Vagina (tissue), 2 donors: Measurements from ENCODE around the gene NUP62. TPM values are rescaled to one million over a fixed set of nuclear protein-coding genes. Genes with fewer than 3 reads are reported as not detected.
"Not testable (repeated sequence)": the region's sequence is repeated elsewhere in the genome, so short reads cannot be mapped to it uniquely, and the experiment has no call there.

Source experiments
- DNase-seq, 2 donors: peaks; one replicate each; pipeline ENCODE4 v3.0.0-alpha.2; 2017; ENCODE audit errors: extremely low spot score in 2 of 2
- H3K27ac ChIP-seq: fragments of 200-600 bp; sonication (generic); one replicate; pipeline ENCODE4 v1.5.1; 2019
- H3K27me3 ChIP-seq: fragments of 200-600 bp; sonication (generic); one replicate; pipeline ENCODE4 v1.5.1; 2019
- H3K36me3 ChIP-seq, 2 donors: fragments of 200-600 bp; sonication (generic); one replicate each; pipeline ENCODE4 v1.5.1; 2017 to 2019
- H3K4me1 ChIP-seq: fragments of 200-600 bp; sonication (generic); one replicate; pipeline ENCODE4 v1.5.1; 2019
- H3K4me3 ChIP-seq, 2 donors: fragments of 200-600 bp; sonication (generic); 1 replicate in 1 of 2; 2 replicates in 1 of 2; pipeline ENCODE4 v1.5.1; 2016 to 2019
- H3K9me3 ChIP-seq: fragments of 200-600 bp; sonication (generic); one replicate; pipeline ENCODE4 v1.5.1; 2019
- POLR2A ChIP-seq, 2 donors: fragments of 450-650 bp; IDR thresholded peaks; one replicate each; pipeline ENCODE4 v1.6.1; 2017; ENCODE audit warnings: antibody characterized with exemption in 2 of 2, mild to moderate bottlenecking in 2 of 2, moderate library complexity in 2 of 2
- POLR2AphosphoS5 ChIP-seq, 2 donors: sonication (generic); formaldehyde crosslinking; IDR thresholded peaks; one replicate each; pipeline ENCODE4 v1.9.0; 2017; ENCODE audit warnings: antibody characterized with exemption in 2 of 2, mild to moderate bottlenecking in 2 of 2, low read depth in 1 of 2; ENCODE audit not compliant: insufficient read depth in 1 of 2
- intact Hi-C: fragments of 100-400 bp; cut with DNase I; formaldehyde crosslinking; loops from one replicate; pipeline ENCODE4 v1.15.1; 2023
- total RNA-seq: library from RNA; depleted of rRNA; stranded (reverse); fragments of >200 nt; gene quantifications from one replicate; pipeline ENCODE4 v1.2.3, GENCODE V29; 2016
- TF ChIP-seq, protein P1 (sequence below), 3 experiments: fragments of 450-650 bp in 2 of 3; fragments of 200-600 bp in 1 of 3; sonication (generic) in 1 of 3; IDR thresholded peaks; one replicate each; pipeline ENCODE4 v1.5.1; 2017 to 2019; ENCODE audit warnings: antibody characterized with exemption in 3 of 3, mild to moderate bottlenecking in 2 of 3, moderate library complexity in 2 of 3

The NUP62 gene
- total RNA-seq, 1 donor from 2014 or later: 38.5 TPM

- H3K27me3 ChIP-seq: no peaks in the 10 kb centered on the region
- intact Hi-C loops: no loop called here
- TF ChIP-seq POLR2AphosphoS5 (IDR thresholded peaks at IDR 0.05; ENCODE audit: insufficient read depth in 1 of 2, low read depth in 1 of 2): no peak
- TF ChIP-seq, protein P1, sequence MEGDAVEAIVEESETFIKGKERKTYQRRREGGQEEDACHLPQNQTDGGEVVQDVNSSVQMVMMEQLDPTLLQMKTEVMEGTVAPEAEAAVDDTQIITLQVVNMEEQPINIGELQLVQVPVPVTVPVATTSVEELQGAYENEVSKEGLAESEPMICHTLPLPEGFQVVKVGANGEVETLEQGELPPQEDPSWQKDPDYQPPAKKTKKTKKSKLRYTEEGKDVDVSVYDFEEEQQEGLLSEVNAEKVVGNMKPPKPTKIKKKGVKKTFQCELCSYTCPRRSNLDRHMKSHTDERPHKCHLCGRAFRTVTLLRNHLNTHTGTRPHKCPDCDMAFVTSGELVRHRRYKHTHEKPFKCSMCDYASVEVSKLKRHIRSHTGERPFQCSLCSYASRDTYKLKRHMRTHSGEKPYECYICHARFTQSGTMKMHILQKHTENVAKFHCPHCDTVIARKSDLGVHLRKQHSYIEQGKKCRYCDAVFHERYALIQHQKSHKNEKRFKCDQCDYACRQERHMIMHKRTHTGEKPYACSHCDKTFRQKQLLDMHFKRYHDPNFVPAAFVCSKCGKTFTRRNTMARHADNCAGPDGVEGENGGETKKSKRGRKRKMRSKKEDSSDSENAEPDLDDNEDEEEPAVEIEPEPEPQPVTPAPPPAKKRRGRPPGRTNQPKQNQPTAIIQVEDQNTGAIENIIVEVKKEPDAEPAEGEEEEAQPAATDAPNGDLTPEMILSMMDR (IDR thresholded peaks at IDR 0.05): no peak
- no peak for TF ChIP-seq POLR2A (IDR thresholded peaks at IDR 0.05)
- no peaks in the 10 kb centered on the region for H3K36me3 ChIP-seq
- H3K27ac ChIP-seq: no peak overlapping the region
- H3K4me1 ChIP-seq: no peaks in the 10 kb centered on the region
- no peak for DNase-seq
- no peak overlapping the region for H3K4me3 ChIP-seq
- H3K9me3 ChIP-seq: no peaks in the 10 kb centered on the region
Observed at GRCh38 chr19:49968279-49968922, 39.1 kb upstream of the NUP62 start.

DNA sequence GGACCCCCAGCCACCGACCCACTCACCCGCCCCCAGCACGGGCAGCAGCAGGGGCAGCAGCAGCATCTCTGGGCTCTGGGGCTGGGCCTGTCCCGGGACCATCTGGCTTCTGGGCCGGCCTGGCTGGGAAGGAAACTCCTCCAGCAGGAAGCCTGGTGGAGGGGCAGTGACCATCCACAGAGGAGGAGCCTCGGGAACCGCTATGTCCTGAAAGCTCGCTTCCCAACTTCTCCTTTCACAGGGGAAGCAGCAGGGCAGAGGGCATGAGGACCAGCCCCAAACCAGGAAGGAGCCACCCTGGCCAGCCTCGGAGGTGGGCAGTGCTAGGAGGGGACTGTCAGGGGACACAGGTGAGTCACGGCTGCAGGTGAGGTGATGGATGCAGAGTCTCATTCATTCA, 31.7 kb upstream of the NUP62 start, which contains the start of gene SIGLEC11:
Gene SIGLEC11 (minus strand): TSS at position 193 of the 400 bp plus-strand sequence. CDS start 91 bp downstream, at position 102.
- H3K27ac ChIP-seq, H3K27me3 ChIP-seq, H3K4me3 ChIP-seq, H3K36me3 ChIP-seq, DNase-seq, H3K9me3 ChIP-seq, intact Hi-C loops, H3K4me1 ChIP-seq: not testable (repeated sequence)

DNA sequence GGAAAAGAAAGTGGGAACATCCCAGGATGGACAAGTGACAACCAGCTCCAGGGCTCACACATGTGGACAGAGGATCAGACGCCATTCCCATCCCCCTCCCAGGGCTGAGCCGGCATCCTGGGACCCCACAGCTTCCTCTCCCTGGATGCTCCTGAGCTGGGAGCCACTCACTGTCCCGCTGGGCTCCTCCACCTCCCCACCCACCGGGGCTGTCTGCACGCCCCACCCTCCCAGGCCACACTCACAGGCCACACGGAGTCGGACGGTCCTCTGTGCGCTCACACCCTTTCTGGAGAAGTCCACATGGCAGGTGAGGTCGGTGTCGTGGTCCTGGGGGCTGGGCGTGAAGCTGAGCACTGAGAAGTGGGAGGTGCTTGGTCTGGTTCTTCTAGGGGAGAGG, 30.6 kb upstream of the NUP62 start:
- H3K4me3 ChIP-seq, H3K27ac ChIP-seq, H3K27me3 ChIP-seq, H3K36me3 ChIP-seq, H3K4me1 ChIP-seq, intact Hi-C loops, DNase-seq, H3K9me3 ChIP-seq: not testable (repeated sequence)

DNA sequence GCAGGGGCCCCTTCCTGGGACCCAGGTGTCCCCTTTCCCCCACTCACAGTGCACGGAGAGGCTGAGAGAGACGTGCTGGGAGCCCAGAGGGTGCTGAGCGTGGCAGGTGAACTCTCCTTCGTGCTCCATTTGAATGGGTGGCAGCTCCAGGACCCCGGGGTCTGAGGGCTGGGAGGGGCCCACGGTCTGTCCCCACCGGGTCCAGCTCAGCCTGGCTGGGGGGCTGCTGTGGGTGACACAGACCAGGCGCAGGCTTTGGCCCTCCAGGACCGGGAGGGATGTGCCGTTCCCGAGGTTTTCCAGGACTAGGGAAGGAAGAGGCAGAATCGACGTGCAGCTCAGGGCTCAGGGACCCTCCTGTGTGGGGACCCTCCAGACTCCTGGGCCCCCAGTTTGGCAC, 29.3 kb upstream of the NUP62 start:
- H3K4me1 ChIP-seq, H3K4me3 ChIP-seq, H3K36me3 ChIP-seq, intact Hi-C loops, DNase-seq, H3K27me3 ChIP-seq, H3K27ac ChIP-seq, H3K9me3 ChIP-seq: not testable (repeated sequence)

- H3K4me3 ChIP-seq, H3K9me3 ChIP-seq, DNase-seq, intact Hi-C loops, H3K36me3 ChIP-seq, H3K27ac ChIP-seq, H3K27me3 ChIP-seq, H3K4me1 ChIP-seq: not testable (repeated sequence)
Observed at GRCh38 chr19:49958144-49958543, 28.8 kb upstream of the NUP62 start.

- Histone ChIP-seq H3K36me3 (no peaks in the 10 kb centered on the region), H3K27ac (no peak overlapping the region), H3K9me3 (no peaks in the 10 kb centered on the region), H3K27me3 (peaks cover 4% of the 10 kb centered on the region), H3K4me3 (no peak overlapping the region), H3K4me1 (no peaks in the 10 kb centered on the region)
- no peak for DNase-seq
- intact Hi-C loops: no loop called here
- no peak for TF ChIP-seq POLR2AphosphoS5 (IDR thresholded peaks at IDR 0.05; ENCODE audit: insufficient read depth in 1 of 2, low read depth in 1 of 2)
- TF ChIP-seq, protein P1 (IDR thresholded peaks at IDR 0.05): no peak
- no peak for TF ChIP-seq POLR2A (IDR thresholded peaks at IDR 0.05)
Observed at GRCh38 chr19:49957262-49957915, 28.1 kb upstream of the NUP62 start.

DNA sequence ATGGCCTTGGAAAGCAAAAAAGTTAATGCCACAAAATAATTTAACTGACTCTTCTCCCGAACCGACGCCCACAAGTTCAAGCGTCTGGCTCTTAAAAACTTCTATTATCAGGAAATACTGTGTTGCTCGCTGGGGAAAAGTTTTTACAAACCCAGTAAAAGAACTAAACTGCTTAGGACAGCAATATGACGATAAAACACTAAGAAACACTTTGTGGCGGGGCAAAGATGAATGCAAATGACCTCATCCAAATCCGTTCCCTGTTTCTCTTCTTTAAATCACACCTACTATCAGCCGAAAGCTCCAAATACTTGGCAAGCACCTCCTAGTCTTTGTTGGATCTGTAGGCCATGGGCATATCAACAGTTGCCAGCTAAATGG, 26.8 kb upstream of the NUP62 start:
- H3K9me3 ChIP-seq: no peaks in the 10 kb centered on the region
- no peaks in the 10 kb centered on the region for H3K4me1 ChIP-seq
- no peak for DNase-seq
- TF ChIP-seq, protein P1 (IDR thresholded peaks at IDR 0.05): no peak
- TF ChIP-seq POLR2AphosphoS5 (IDR thresholded peaks at IDR 0.05; ENCODE audit: insufficient read depth in 1 of 2, low read depth in 1 of 2) (no peak), POLR2A (IDR thresholded peaks at IDR 0.05) (no peak)
- H3K4me3 ChIP-seq: no peak overlapping the region
- H3K27me3 ChIP-seq: peaks cover 4% of the 10 kb centered on the region
- no peaks in the 10 kb centered on the region for H3K36me3 ChIP-seq
- intact Hi-C loops: no loop called here
- no peak overlapping the region for H3K27ac ChIP-seq
